SU-DHL-6 (cell line): Measurements from ENCODE around the gene VENTX.

Experiments used
- H2AFZ ChIP-seq: fragments of 200-600 bp; sonication (generic); 2 replicates; pipeline ENCODE4 v1.6.1; 2014; ENCODE audit warnings: low read depth, mild to moderate bottlenecking, moderate library complexity, mixed read lengths, antibody characterized with exemption, low read length; ENCODE audit not compliant: severe bottlenecking
- H3F3A ChIP-seq: fragments of 200-600 bp; shearing (Covaris generic); 2 replicates; pipeline ENCODE4 v1.6.0; 2016; ENCODE audit warnings: antibody characterized with exemption, mild to moderate bottlenecking; ENCODE audit not compliant: insufficient read depth
- H3K27ac ChIP-seq: fragments of 200-600 bp; sonication (generic); 2 replicates; pipeline ENCODE4 v1.5.1; 2016; ENCODE audit warnings: low read depth, mild to moderate bottlenecking, low read length, moderate library complexity, mixed read lengths
- H3K27me3 ChIP-seq: fragments of 200-600 bp; sonication (generic), shearing (Covaris generic); 2 replicates; pipeline ENCODE4 v1.6.0; 2014; ENCODE audit warnings: mild to moderate bottlenecking, low read length
- H3K36me3 ChIP-seq: fragments of 200-600 bp; sonication (generic); 2 replicates; pipeline ENCODE4 v1.6.1; 2014; ENCODE audit warnings: mild to moderate bottlenecking, low read length, mixed read lengths
- H3K4me2 ChIP-seq: fragments of 300-600, 200-600 bp; shearing (Covaris generic), sonication (generic); 2 replicates; pipeline ENCODE4 v1.6.0; 2014; ENCODE audit warnings: low read length, low read depth, mild to moderate bottlenecking; ENCODE audit not compliant: poor library complexity, severe bottlenecking
- H3K4me3 ChIP-seq: fragments of 200-600 bp; sonication (generic); 2 replicates; pipeline ENCODE4 v1.5.1; 2014; ENCODE audit warnings: antibody characterized with exemption, low read length, mild to moderate bottlenecking, mixed read lengths; ENCODE audit not compliant: insufficient read depth, poor library complexity, severe bottlenecking
- H3K79me2 ChIP-seq: fragments of 200-600 bp; sonication (generic); 2 replicates; pipeline ENCODE4 v1.6.1; 2014; ENCODE audit warnings: mild to moderate bottlenecking, low read length, moderate library complexity; ENCODE audit not compliant: insufficient read depth
- H3K9ac ChIP-seq: fragments of 200-600 bp; sonication (generic); 2 replicates; pipeline ENCODE4 v1.7.0; 2014; ENCODE audit warnings: mild to moderate bottlenecking, low read length
- H3K9me2 ChIP-seq: fragments of 200-600 bp; sonication (generic); replicated peaks from 2 replicates; pipeline ENCODE4 v1.6.1; 2014; ENCODE audit warnings: low read length; ENCODE audit not compliant: insufficient read depth
- H3K9me3 ChIP-seq: fragments of 200-600 bp; sonication (generic); 2 replicates; pipeline ENCODE4 v1.6.1; 2014; ENCODE audit warnings: low read length, mixed read lengths; ENCODE audit not compliant: insufficient read depth
- H4K20me1 ChIP-seq: fragments of 200-600 bp; sonication (generic); 2 replicates; pipeline ENCODE4 v1.6.1; 2014; ENCODE audit warnings: low read depth, mild to moderate bottlenecking, antibody characterized with exemption, low read length, moderate library complexity, mixed read lengths
- CTCF ChIP-seq: fragments of 200-600 bp; sonication (generic); IDR thresholded peaks from one replicate; pipeline ENCODE4 v1.5.1; 2017; ENCODE audit warnings: antibody characterized with exemption, mild to moderate bottlenecking, low read length, moderate library complexity; ENCODE audit not compliant: insufficient read depth, poor library complexity, severe bottlenecking
- EZH2phosphoT487 ChIP-seq: fragments of 200-600 bp; sonication (generic), shearing (Covaris generic); conservative IDR thresholded peaks from 2 replicates; pipeline ENCODE4 v1.6.1; 2018; ENCODE audit warnings: mild to moderate bottlenecking, antibody characterized with exemption, low read length, moderate library complexity, mixed read lengths

Gene VENTX

GRCh38 chr10:133196936-133197758, 40.5 kb upstream of the VENTX start:
- Histone ChIP-seq H3K9ac (no peak overlapping the region), H3K27me3 (no peaks in the 10 kb centered on the region), H3K36me3 (no peaks in the 10 kb centered on the region)

GRCh38 chr10:133197786-133198185, 39.9 kb upstream of the VENTX start:
- Histone ChIP-seq H4K20me1 (no peaks in the 10 kb centered on the region), H3K36me3 (no peaks in the 10 kb centered on the region), H3K27me3 (no peaks in the 10 kb centered on the region), H3K4me3 (no peak overlapping the region), H3K27ac (no peak overlapping the region), H3F3A (no peaks in the 10 kb centered on the region), H3K4me2 (no peak overlapping the region), H3K9ac (no peak overlapping the region), H3K9me2 (no peaks in the 10 kb centered on the region), H2AFZ (no peak overlapping the region), H3K9me3 (no peaks in the 10 kb centered on the region), H3K79me2 (no peaks in the 10 kb centered on the region)
- TF ChIP-seq CTCF, result no peak
- TF ChIP-seq EZH2phosphoT487, result no peak

More at GRCh38 chr10:133196936-133197758, 40.5 kb upstream of the VENTX start:
- Histone ChIP-seq H3K9me2 (no peaks in the 10 kb centered on the region), H3F3A (no peaks in the 10 kb centered on the region), H3K27ac (no peak overlapping the region), H3K4me2 (no peak overlapping the region), H3K79me2 (no peaks in the 10 kb centered on the region), H4K20me1 (no peaks in the 10 kb centered on the region), H3K4me3 (no peak overlapping the region), H3K9me3 (no peaks in the 10 kb centered on the region), H2AFZ (no peak overlapping the region)
- TF ChIP-seq CTCF, result no peak
- no peak for TF ChIP-seq EZH2phosphoT487

- Histone ChIP-seq H3K9ac (no peak overlapping the region), H3K27me3 (no peaks in the 10 kb centered on the region), H3K27ac (no peak overlapping the region), H3K4me2 (no peak overlapping the region), H3K36me3 (no peaks in the 10 kb centered on the region), H2AFZ (no peak overlapping the region), H3K4me3 (no peak overlapping the region), H3K9me2 (no peaks in the 10 kb centered on the region), H4K20me1 (no peaks in the 10 kb centered on the region), H3K79me2 (no peaks in the 10 kb centered on the region), H3F3A (no peaks in the 10 kb centered on the region), H3K9me3 (no peaks in the 10 kb centered on the region)
- TF ChIP-seq EZH2phosphoT487, result no peak
- no peak for TF ChIP-seq CTCF
These were observed 39.4 kb upstream of the VENTX start for GRCh38 chr10:133198206-133198605.
